HepG2 (cell line): Measurements from ENCODE around the gene DNAJB12. TPM values are rescaled to one million over a fixed set of nuclear protein-coding genes. Genes with fewer than 3 reads are reported as not detected.
A peak's percentile ranks its signal among the peaks of the same experiment; 100 is the strongest.

Experiments
- AKAP8 ChIP-seq: sonication (generic); formaldehyde crosslinking; IDR thresholded peaks from 2 replicates; pipeline ENCODE4 v1.5.1; 2020; ENCODE audit warnings: mild to moderate bottlenecking, missing genetic modification reagents
- ATF7 ChIP-seq, 2 experiments: fragments of 450-650 bp in 1 of 2; sonication (generic) in 1 of 2; formaldehyde crosslinking in 1 of 2; IDR thresholded peaks; 2 replicates each; pipeline versions ENCODE4 v1.4.0 to v1.6.1; 2016 to 2020; ENCODE audit warnings: antibody characterized with exemption in 1 of 2, mild to moderate bottlenecking in 1 of 2, missing genetic modification reagents in 1 of 2
- BCL6 ChIP-seq: IDR thresholded peaks from 2 replicates; pipeline ENCODE4 v1.6.1; 2016; ENCODE audit warnings: missing genetic modification reagents, missing compliant biosample characterization
- CCDC6 ChIP-seq: sonication (generic); formaldehyde crosslinking; IDR thresholded peaks from 2 replicates; pipeline ENCODE4 v1.8.1; 2022; ENCODE audit warnings: mild to moderate bottlenecking, missing genetic modification reagents, moderate library complexity
- ETS1 ChIP-seq: sonication (generic); formaldehyde crosslinking; IDR thresholded peaks from 2 replicates; pipeline ENCODE4 v1.4.0; 2020; ENCODE audit warnings: missing genetic modification reagents
- IKZF4 ChIP-seq: sonication (generic); formaldehyde crosslinking; IDR thresholded peaks from 2 replicates; pipeline ENCODE4 v1.5.1; 2020; ENCODE audit warnings: borderline replicate concordance, mild to moderate bottlenecking, low read depth, missing genetic modification reagents; ENCODE audit errors: not compliant biosample characterization
- IRF2 ChIP-seq: IDR thresholded peaks from 2 replicates; pipeline ENCODE4 v1.6.1; 2018; ENCODE audit warnings: missing genetic modification reagents, missing compliant biosample characterization
- KLF12 ChIP-seq: sonication (generic); formaldehyde crosslinking; IDR thresholded peaks from 2 replicates; pipeline ENCODE4 v1.4.0; 2020; ENCODE audit warnings: missing genetic modification reagents, borderline replicate concordance
- KLF6 ChIP-seq: IDR thresholded peaks from 2 replicates; pipeline ENCODE4 v1.8.0; 2016; ENCODE audit warnings: missing biosample characterization, missing genetic modification reagents
- MBNL3 ChIP-seq: fragments of 250-450 bp; sonication (Bioruptor Pico); conservative IDR thresholded peaks from 2 replicates; pipeline ENCODE4 v1.8.0; 2022; ENCODE audit warnings: mild to moderate bottlenecking, inconsistent platforms
- MED13 ChIP-seq: sonication (generic); formaldehyde crosslinking; IDR thresholded peaks from 2 replicates; pipeline ENCODE4 v1.5.0; 2020; ENCODE audit warnings: missing genetic modification reagents
- MEF2D ChIP-seq: sonication (generic); formaldehyde crosslinking; IDR thresholded peaks from 2 replicates; pipeline ENCODE4 v1.5.1; 2020; ENCODE audit warnings: mild to moderate bottlenecking, missing genetic modification reagents
- MXD3 ChIP-seq: IDR thresholded peaks from 2 replicates; pipeline ENCODE4 v1.6.1; 2016; ENCODE audit warnings: mild to moderate bottlenecking, missing biosample characterization, missing genetic modification reagents
- NPAS2 ChIP-seq: sonication (generic); formaldehyde crosslinking; IDR thresholded peaks from 2 replicates; pipeline ENCODE4 v1.8.0; 2022; ENCODE audit warnings: mild to moderate bottlenecking, missing genetic modification reagents, borderline replicate concordance
- PATZ1 ChIP-seq: sonication (generic); formaldehyde crosslinking; IDR thresholded peaks from 2 replicates; pipeline ENCODE4 v1.4.0; 2020; ENCODE audit warnings: missing genetic modification reagents
- PHF5A ChIP-seq: IDR thresholded peaks from one replicate; pipeline ENCODE4 v1.6.1; 2018; ENCODE audit warnings: low read depth, missing genetic modification reagents; ENCODE audit not compliant: unreplicated experiment
- POLR2AphosphoS2 ChIP-seq: IDR thresholded peaks from 2 replicates; pipeline ENCODE4 v1.6.1; 2011; ENCODE audit warnings: low read depth, low read length, improper control_type of control experiment
- RFX5 ChIP-seq: IDR thresholded peaks from 2 replicates; pipeline ENCODE4 v1.6.1; 2011; ENCODE audit warnings: low read depth, low read length, improper control_type of control experiment
- SNAPC2 ChIP-seq: sonication (generic); formaldehyde crosslinking; IDR thresholded peaks from 2 replicates; pipeline ENCODE4 v1.8.1; 2022; ENCODE audit warnings: mild to moderate bottlenecking, missing genetic modification reagents
- SP1 ChIP-seq, 2 experiments: fragments of 450-650 bp in 1 of 2; sonication (generic) in 1 of 2; formaldehyde crosslinking in 1 of 2; IDR thresholded peaks; 2 replicates each; pipeline versions ENCODE4 v1.4.0 to v1.6.1; 2016 to 2020; ENCODE audit warnings: missing genetic modification reagents in 1 of 2
- TEAD2 ChIP-seq: sonication (generic); formaldehyde crosslinking; IDR thresholded peaks from 2 replicates; pipeline ENCODE4 v1.9.0; 2021; ENCODE audit warnings: missing genetic modification reagents
- TSC22D2 ChIP-seq: sonication (generic); formaldehyde crosslinking; IDR thresholded peaks from 2 replicates; pipeline ENCODE4 v1.5.1; 2020; ENCODE audit warnings: missing genetic modification reagents, mild to moderate bottlenecking, borderline replicate concordance
- ZMYM3 ChIP-seq: sonication (generic); formaldehyde crosslinking; IDR thresholded peaks from 2 replicates; pipeline ENCODE4 v1.5.1; 2020; ENCODE audit warnings: mild to moderate bottlenecking, missing genetic modification reagents
- ZNF451 ChIP-seq: sonication (generic); formaldehyde crosslinking; IDR thresholded peaks from 2 replicates; pipeline ENCODE4 v1.5.0; 2020; ENCODE audit warnings: mild to moderate bottlenecking, missing genetic modification reagents
- ZNF543 ChIP-seq: sonication (generic); formaldehyde crosslinking; IDR thresholded peaks from 2 replicates; pipeline ENCODE4 v1.4.0; 2020; ENCODE audit warnings: mild to moderate bottlenecking, missing genetic modification reagents
- ZNF761 ChIP-seq: sonication (generic); formaldehyde crosslinking; conservative IDR thresholded peaks from 2 replicates; pipeline ENCODE4 v1.4.0; 2020; ENCODE audit warnings: mild to moderate bottlenecking, missing genetic modification reagents
- polyA plus RNA-seq, 8 experiments: library from polyadenylated mRNA; depleted of rRNA in 3 of 8; stranded (reverse) in 7 of 8; unstranded in 1 of 8; fragments of >200 nt; fragmentation: Illumina TruSeq in 4 of 8; extraction: Trizol in 4 of 8; gene quantifications; 2 replicates each; pipeline versions ENCODE4 v1.2.1 to v1.2.3, GENCODE V29; 2011 to 2016; ENCODE audit warnings: low read depth in 4 of 8, missing spikeins in 1 of 8, mixed read lengths in 1 of 8; ENCODE audit not compliant: insufficient read depth in 1 of 8
- total RNA-seq, 5 experiments: library from RNA; depleted of rRNA; stranded (reverse); fragments of >200 nt; fragmentation: Illumina TruSeq; extraction: Trizol; gene quantifications; 2 replicates each; pipeline ENCODE4 v1.2.3, GENCODE V29; 2016; ENCODE audit warnings: low read depth in 1 of 5

Gene DNAJB12
- total and polyA plus RNA-seq, 2 of the 13 experiments (the other 11 are each of a cell fraction or from before 2014, with no cell fraction given), result 10.8 to 18.2 TPM

GRCh38 chr10:72331575-72332422 lies 22.9 kb downstream of the DNAJB12 start (continued):
- TF ChIP-seq PATZ1 (peak; percentile 94), PHF5A (CRISPR knock-in tag) (peak; percentile 29), ZMYM3 (peak; percentile 60; the same call in 1 of the 2 replicates), POLR2AphosphoS2 (no peak), MED13 (peak; percentile 20; the same call in 1 of the 2 replicates), ZNF451 (CRISPR knock-in tag) (0 out of 2 replicates have a peak, but pooled peaks have one; percentile 23), NPAS2 (CRISPR knock-in tag) (no peak), KLF6 (CRISPR knock-in tag) (0 out of 2 replicates have a peak, but pooled peaks have one; percentile 31), MBNL3 (CRISPR knock-in tag) (no peak), ZNF543 (CRISPR knock-in tag) (no peak), TSC22D2 (CRISPR knock-in tag) (no peak), SP1 (IDR thresholded peaks at IDR 0.05) (no peak), SP1 (CRISPR knock-in tag; IDR thresholded peaks at IDR 0.05) (peak; percentile 71), ETS1 (CRISPR knock-in tag) (no peak), CCDC6 (CRISPR knock-in tag) (no peak; the same call in 1 of the 2 replicates), IKZF4 (CRISPR knock-in tag) (no peak), AKAP8 (CRISPR knock-in tag) (peak; percentile 81; the same call in 1 of the 2 replicates), TEAD2 (no peak), RFX5 (peak; percentile 98), SNAPC2 (CRISPR knock-in tag) (no peak), ATF7 (IDR thresholded peaks at IDR 0.05) (no peak), ATF7 (CRISPR knock-in tag; IDR thresholded peaks at IDR 0.05) (no peak), MEF2D (peak; percentile 28; the same call in 1 of the 2 replicates), KLF12 (CRISPR knock-in tag) (no peak), BCL6 (CRISPR knock-in tag) (no peak; the same call in 1 of the 2 replicates), ZNF761 (CRISPR knock-in tag) (peak; percentile 41; the same call in 1 of the 2 replicates), IRF2 (peak; percentile 43; the same call in 1 of the 2 replicates), MXD3 (CRISPR knock-in tag) (no peak)
